DOHH2 (cell line): ENCODE results near the gene TFCP2.

ENCODE experiments used
- CTCF ChIP-seq: fragments of 200-600 bp; sonication (generic); IDR thresholded peaks from one replicate; pipeline ENCODE4 v1.5.1; 2014; ENCODE audit warnings: antibody characterized with exemption, mild to moderate bottlenecking, low read depth, low read length; ENCODE audit not compliant: poor library complexity, severe bottlenecking
- EZH2phosphoT487 ChIP-seq: fragments of 200-600 bp; sonication (generic); IDR thresholded peaks from 2 replicates; pipeline ENCODE4 v1.6.1; 2017; ENCODE audit warnings: borderline replicate concordance, mild to moderate bottlenecking, antibody characterized with exemption, low read length, moderate library complexity, mixed read lengths

- TF ChIP-seq CTCF (no peak), EZH2phosphoT487 (no peak)
Measured at GRCh38 chr12:51081421-51081820, 91.5 kb downstream of the TFCP2 start.
